Osteoblast (primary cell): ENCODE measurements around the gene KIAA0232. TPM values are rescaled to one million over a fixed set of nuclear protein-coding genes. Genes with fewer than 3 reads are reported as not detected.

Source experiments
- DNase-seq: peaks from one replicate; pipeline ENCODE4 v3.0.0; 2011; ENCODE audit warnings: low spot score, mixed read lengths; ENCODE audit not compliant: insufficient read length; ENCODE audit errors: missing footprints
- H2AFZ ChIP-seq: 2 replicates; pipeline ENCODE4 v1.6.0; 2011; ENCODE audit warnings: mild to moderate bottlenecking, low read length
- H3K27ac ChIP-seq: 2 replicates; pipeline ENCODE4 v1.5.1; 2011; ENCODE audit warnings: mild to moderate bottlenecking, low read depth, low read length, moderate library complexity
- H3K27me3 ChIP-seq: 2 replicates; pipeline ENCODE4 v1.6.0; 2012; ENCODE audit warnings: mild to moderate bottlenecking, control low read depth, inconsistent platforms, low read length, moderate library complexity; ENCODE audit not compliant: insufficient read depth
- H3K36me3 ChIP-seq: 2 replicates; pipeline ENCODE4 v1.5.1; 2011; ENCODE audit warnings: mild to moderate bottlenecking, low read length, control low read depth, moderate library complexity; ENCODE audit not compliant: insufficient read depth
- H3K4me1 ChIP-seq: 2 replicates; pipeline ENCODE4 v1.5.1; 2011; ENCODE audit warnings: mild to moderate bottlenecking, low read length, control low read depth, moderate library complexity; ENCODE audit not compliant: insufficient read depth
- H3K4me2 ChIP-seq: 2 replicates; pipeline ENCODE4 v1.6.0; 2011; ENCODE audit warnings: mild to moderate bottlenecking, low read length; ENCODE audit not compliant: insufficient read depth
- H3K4me3 ChIP-seq: fragments of 200-600 bp; sonication (generic); 3 replicates; pipeline ENCODE4 v1.5.1; 2012; ENCODE audit warnings: mild to moderate bottlenecking, low read length, inconsistent platforms; ENCODE audit not compliant: insufficient read depth
- H3K79me2 ChIP-seq: 2 replicates; pipeline ENCODE4 v1.6.0; 2012; ENCODE audit warnings: mild to moderate bottlenecking, low read length, control low read depth, inconsistent platforms; ENCODE audit not compliant: insufficient read depth
- H3K9me3 ChIP-seq: 2 replicates; pipeline ENCODE4 v1.5.1; 2011; ENCODE audit warnings: low read depth, low read length, control low read depth
- H4K20me1 ChIP-seq: 2 replicates; pipeline ENCODE4 v1.6.0; 2012; ENCODE audit warnings: mild to moderate bottlenecking, low read length, control low read depth; ENCODE audit not compliant: insufficient read depth
- CTCF ChIP-seq: IDR thresholded peaks from 2 replicates; pipeline ENCODE4 v1.5.1; 2011; ENCODE audit warnings: mild to moderate bottlenecking, low read depth, low read length, moderate library complexity; ENCODE audit errors: extremely low read depth
- total RNA-seq: library from RNA; depleted of rRNA; stranded (reverse); fragments of >200 nt; gene quantifications from 2 replicates; pipeline ENCODE4 v1.2.3, GENCODE V29; 2012

Gene KIAA0232
- total RNA-seq, 1 donor = 23.9 TPM

GRCh38 chr4:6916587-6917460 is 134.3 kb downstream of the KIAA0232 start:
- H3K27me3 ChIP-seq = no peaks in the 10 kb centered on the region
- no peaks in the 10 kb centered on the region for H3K9me3 ChIP-seq
- peaks cover 31% of the 10 kb centered on the region for H4K20me1 ChIP-seq
- H2AFZ ChIP-seq = no peak overlapping the region
- peaks cover 17% of the 10 kb centered on the region for H3K79me2 ChIP-seq
- H3K36me3 ChIP-seq = no peaks in the 10 kb centered on the region
- H3K4me3 ChIP-seq = no peak overlapping the region
- no peak overlapping the region for H3K4me2 ChIP-seq
- H3K4me1 ChIP-seq = no peaks in the 10 kb centered on the region
- DNase-seq = no peak
- no peak for TF ChIP-seq CTCF
- H3K27ac ChIP-seq = no peak overlapping the region

- no peaks in the 10 kb centered on the region for H3K9me3 ChIP-seq
- H3K79me2 ChIP-seq = peaks cover 14% of the 10 kb centered on the region
- no peak overlapping the region for H3K4me2 ChIP-seq
- no peaks in the 10 kb centered on the region for H3K4me1 ChIP-seq
- H4K20me1 ChIP-seq = peaks cover 35% of the 10 kb centered on the region
- no peaks in the 10 kb centered on the region for H3K36me3 ChIP-seq
- no peaks in the 10 kb centered on the region for H3K27me3 ChIP-seq
- peak; percentile 42 for TF ChIP-seq CTCF
- no peak overlapping the region for H3K4me3 ChIP-seq
- DNase-seq = no peak
- H2AFZ ChIP-seq = no peak overlapping the region
- H3K27ac ChIP-seq = no peak overlapping the region
Measured at GRCh38 chr4:6917461-6918271, 135.1 kb downstream of the KIAA0232 start.

- Histone ChIP-seq H4K20me1 (peaks cover 33% of the 10 kb centered on the region), H3K4me3 (no peak overlapping the region), H3K27me3 (no peaks in the 10 kb centered on the region), H3K9me3 (no peaks in the 10 kb centered on the region), H3K79me2 (peaks cover 13% of the 10 kb centered on the region), H3K36me3 (no peaks in the 10 kb centered on the region), H2AFZ (no peak overlapping the region), H3K4me2 (no peak overlapping the region), H3K27ac (no peak overlapping the region), H3K4me1 (no peaks in the 10 kb centered on the region)
- DNase-seq = no peak
- TF ChIP-seq CTCF = no peak
Measured at GRCh38 chr4:6918338-6918737, 135.8 kb downstream of the KIAA0232 start.

- TF ChIP-seq CTCF = no peak
- Histone ChIP-seq H3K27me3 (no peaks in the 10 kb centered on the region), H3K4me1 (no peaks in the 10 kb centered on the region), H3K27ac (no peak overlapping the region), H3K36me3 (peaks cover 11% of the 10 kb centered on the region), H4K20me1 (peaks cover 26% of the 10 kb centered on the region), H3K4me3 (no peak overlapping the region), H2AFZ (no peak overlapping the region), H3K9me3 (no peaks in the 10 kb centered on the region), H3K4me2 (no peak overlapping the region), H3K79me2 (peaks cover 13% of the 10 kb centered on the region)
- DNase-seq = no peak
Measured at GRCh38 chr4:6920171-6920570, 137.6 kb downstream of the KIAA0232 start.
